GM21360 (cell line): ENCODE results near the gene BBS9.
"Not testable (repeated sequence)": the region's sequence is repeated elsewhere in the genome, so short reads cannot be mapped to it uniquely, and the experiment has no call there.

Source experiments
- ATAC-seq: cut with Tn5 transposase; IDR thresholded peaks from one replicate; pipeline ENCODE4 v1.9.1; 2021; ENCODE audit warnings: mild to moderate bottlenecking, moderate library complexity; ENCODE audit not compliant: unreplicated experiment

Gene BBS9

GRCh38 chr7:33193308-33193864, 64.0 kb downstream of the BBS9 start:
- ATAC-seq = peak; percentile 43

- no peak for ATAC-seq
Measured at GRCh38 chr7:33195264-33195663, 65.9 kb downstream of the BBS9 start.

GRCh38 chr7:33196221-33196620, 66.9 kb downstream of the BBS9 start:
- no peak for ATAC-seq

- no peak for ATAC-seq
Measured at GRCh38 chr7:33200282-33200681, 70.9 kb downstream of the BBS9 start.

GRCh38 chr7:33201821-33202220, 72.5 kb downstream of the BBS9 start:
- no peak for ATAC-seq

- ATAC-seq = no peak
Measured at GRCh38 chr7:33210958-33211357, 81.6 kb downstream of the BBS9 start.

- ATAC-seq = no peak
Measured at GRCh38 chr7:33212144-33212543, 82.8 kb downstream of the BBS9 start.

- no peak for ATAC-seq
Measured at GRCh38 chr7:33215992-33216391, 86.6 kb downstream of the BBS9 start.

GRCh38 chr7:33217595-33217994, 88.2 kb downstream of the BBS9 start:
- ATAC-seq = no peak

- not testable (repeated sequence) for ATAC-seq
Measured at GRCh38 chr7:33218841-33219535, 89.6 kb downstream of the BBS9 start.

- no peak for ATAC-seq
Measured at GRCh38 chr7:33220231-33220630, 90.9 kb downstream of the BBS9 start.

GRCh38 chr7:33221390-33221789, 92.0 kb downstream of the BBS9 start:
- no peak for ATAC-seq

- ATAC-seq = no peak
Measured at GRCh38 chr7:33232632-33233145, 103.3 kb downstream of the BBS9 start.

- no peak for ATAC-seq
Measured at GRCh38 chr7:33233659-33234058, 104.3 kb downstream of the BBS9 start.

- ATAC-seq = peak; percentile 53
Measured at GRCh38 chr7:33237036-33237435, 107.7 kb downstream of the BBS9 start.

GRCh38 chr7:33243319-33243881, 114.0 kb downstream of the BBS9 start:
- ATAC-seq = no peak

GRCh38 chr7:33248671-33249070, 119.3 kb downstream of the BBS9 start:
- ATAC-seq = no peak

GRCh38 chr7:33250421-33250871, 121.1 kb downstream of the BBS9 start:
- ATAC-seq = no peak

GRCh38 chr7:33251301-33251700, 121.9 kb downstream of the BBS9 start:
- ATAC-seq = no peak

GRCh38 chr7:33258491-33258951, 129.2 kb downstream of the BBS9 start:
- no peak for ATAC-seq

- no peak for ATAC-seq
Measured at GRCh38 chr7:33261585-33261984, 132.2 kb downstream of the BBS9 start.

- no peak for ATAC-seq
Measured at GRCh38 chr7:33262476-33262875, 133.1 kb downstream of the BBS9 start.
